Panc1 (cell line): ENCODE results near the gene GOLGA6A. TPM values are rescaled to one million over a fixed set of nuclear protein-coding genes. Genes with fewer than 3 reads are reported as not detected.

Experiments used
- ATAC-seq: fragments of 200-7000 bp; cut with Tn5 transposase; 2 replicates; pipeline ENCODE4 v1.9.1; 2020; ENCODE audit warnings: mild to moderate bottlenecking, moderate library complexity
- BruUV-seq: library from RNA; stranded (reverse); fragments of 400-500 nt; replicated peaks from 2 replicates; lab custom pipeline; 2021; lab: Mats Ljungman, UMichigan
- CTCF ChIA-PET: fragments of 300-600 bp; sonication (Branson Sonifier 250); formaldehyde crosslinking; loops from one replicate; lab custom pipeline; 2022; ENCODE audit warnings: antibody characterized with exemption; lab: Charles Lee
- POLR2A ChIA-PET: fragments of 300-600 bp; sonication (Branson Sonifier 250); formaldehyde crosslinking; loops from one replicate; lab custom pipeline; 2022; ENCODE audit warnings: antibody characterized with exemption; lab: Charles Lee
- DNase-seq: peaks from one replicate; pipeline ENCODE4 v3.0.0-alpha.2; 2010; ENCODE audit warnings: low read depth, low spot score
- H3K27ac ChIP-seq: 2 replicates; pipeline ENCODE4 v1.5.1; 2011; ENCODE audit warnings: mild to moderate bottlenecking, low read length, inconsistent platforms
- H3K27me3 ChIP-seq: fragments of 200-500 bp; sonication (Bioruptor generic); 2 replicates; pipeline ENCODE4 v1.6.0; 2014; ENCODE audit warnings: low read length, inconsistent platforms; ENCODE audit not compliant: control insufficient read depth, insufficient read depth
- H3K36me3 ChIP-seq: fragments of 200-500 bp; sonication (Bioruptor generic); 2 replicates; pipeline ENCODE4 v1.5.1; 2014; ENCODE audit warnings: inconsistent platforms, mild to moderate bottlenecking, low read length, moderate library complexity; ENCODE audit not compliant: control insufficient read depth, insufficient read depth
- H3K4me1 ChIP-seq: 2 replicates; pipeline ENCODE4 v1.5.1; 2011; ENCODE audit warnings: inconsistent platforms, mild to moderate bottlenecking, low read length, moderate library complexity; ENCODE audit not compliant: control insufficient read depth, insufficient read depth
- H3K4me3 ChIP-seq, 2 experiments: 2 replicates each; pipeline ENCODE4 v1.5.1; 2011 to 2012; ENCODE audit warnings: low read depth in 2 of 2, low read length in 2 of 2, mild to moderate bottlenecking in 2 of 2, inconsistent platforms in 1 of 2, moderate library complexity in 1 of 2
- H3K9me3 ChIP-seq: fragments of 200-500 bp; sonication (Bioruptor generic); 2 replicates; pipeline ENCODE4 v1.5.1; 2014; ENCODE audit warnings: low read depth, mild to moderate bottlenecking, inconsistent platforms, low read length, moderate library complexity; ENCODE audit not compliant: control insufficient read depth, insufficient read depth
- POLR2AphosphoS5 ChIP-seq: IDR thresholded peaks from 2 replicates; pipeline ENCODE4 v1.6.1; 2012; ENCODE audit warnings: mild to moderate bottlenecking, low read depth, low read length, moderate library complexity
- REST ChIP-seq, 2 experiments: IDR thresholded peaks; 2 replicates each; pipeline ENCODE4 v1.6.1; 2011 to 2012; ENCODE audit warnings: low read depth in 2 of 2, control low read depth in 1 of 2, low read length in 1 of 2, mild to moderate bottlenecking in 1 of 2, moderate library complexity in 1 of 2; ENCODE audit not compliant: insufficient read depth in 1 of 2
- SIN3A ChIP-seq: IDR thresholded peaks from 2 replicates; pipeline ENCODE4 v1.6.1; 2012; ENCODE audit warnings: low read depth, mild to moderate bottlenecking, low read length, moderate library complexity, borderline replicate concordance; ENCODE audit not compliant: insufficient read depth
- TCF7L2 ChIP-seq: IDR thresholded peaks from 2 replicates; pipeline ENCODE4 v1.6.1; 2011; ENCODE audit warnings: mild to moderate bottlenecking, low read depth, low read length, inconsistent platforms
- in situ Hi-C: cut with HindIII; loops from 2 replicates; pipeline ENCODE4 v1.10.0; 2016; ENCODE audit warnings: low sequenced_read_pairs, low pct_unique_long_range_greater_than_20kb
- intact Hi-C: fragments of 100-400 bp; cut with micrococcal nuclease; formaldehyde crosslinking; loops from one replicate; pipeline ENCODE4 v1.10.0; 2022; ENCODE audit not compliant: unreplicated experiment
- total RNA-seq: library from RNA; stranded (reverse); gene quantifications from one replicate; pipeline ENCODE4 v1.2.1, GENCODE V29; 2021; ENCODE audit not compliant: unreplicated experiment
- TF ChIP-seq, protein P1 (sequence below): fragments of 450-650 bp; IDR thresholded peaks from 2 replicates; pipeline ENCODE4 v1.5.1; 2017; ENCODE audit warnings: mild to moderate bottlenecking

Gene GOLGA6A
- total RNA-seq, 1 experiment from 2014 or later = 0.05 TPM

DNA sequence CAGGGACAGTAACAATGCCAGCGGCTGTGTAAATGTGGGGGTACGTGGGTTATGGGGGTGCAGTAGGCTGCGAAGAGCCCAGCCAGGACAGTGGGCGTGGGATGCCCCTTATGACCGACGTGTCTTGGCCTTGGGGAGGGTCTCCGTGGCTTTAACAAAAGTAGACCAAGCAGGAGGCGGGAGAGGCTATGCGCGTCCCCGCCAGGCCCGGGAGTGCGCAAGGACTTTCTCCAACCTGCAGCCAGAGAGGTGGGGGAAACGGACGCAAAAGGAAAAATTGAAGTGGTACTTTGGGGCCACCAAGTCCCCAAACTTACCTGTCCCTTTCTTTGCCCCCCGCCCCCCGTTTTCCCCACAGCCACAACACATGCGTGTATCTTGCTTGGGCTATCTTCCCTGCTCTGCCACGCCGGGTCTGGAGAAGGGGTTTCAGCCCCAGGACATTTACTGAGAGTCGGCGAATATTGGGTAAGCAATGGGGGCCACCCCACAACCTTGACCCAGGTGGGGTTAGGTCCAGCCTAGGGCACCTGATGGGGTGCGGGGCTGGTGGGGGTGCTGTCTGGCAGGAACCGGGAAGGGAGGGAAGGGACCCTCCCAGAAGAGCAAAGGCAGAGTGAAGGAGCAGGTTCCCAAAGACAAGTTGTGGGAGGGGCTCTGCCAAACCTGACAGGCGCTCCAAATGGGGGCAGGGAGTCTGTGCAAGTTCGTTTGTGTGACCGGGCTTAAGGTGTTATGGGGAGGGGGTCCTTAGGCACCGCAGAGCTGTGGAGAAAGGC is 48.7 kb upstream of the GOLGA6A start:
- intact Hi-C loops = no loop called here

GRCh38 chr15:74130155-74130848 is 48.0 kb upstream of the GOLGA6A start, which contains the start of gene ISLR2:
Gene ISLR2, plus strand, starts transcription at chr15:74130586. Its CDS starts 2,169 bp downstream, at chr15:74132755.
- POLR2A ChIA-PET = no interaction called here
- Histone ChIP-seq H3K36me3 (no peaks in the 10 kb centered on the region), H3K4me1 (peaks cover 14% of the 10 kb centered on the region), H3K9me3 (no peaks in the 10 kb centered on the region), H3K27ac (no peak within 1 kb of the TSS), H3K27me3 (peaks cover 16% of the 10 kb centered on the region; the same call in 1 of the 2 replicates), H3K4me3 (peak within 1 kb of the TSS; percentile 24 to 44)
- intact Hi-C loops (no loop called here), in situ Hi-C loops (no loop called here)
- TF ChIP-seq POLR2AphosphoS5 (no peak), REST (IDR thresholded peaks at IDR 0.05; ENCODE audit: insufficient read depth in 1 of 2, low read depth in 2 of 2, low read length in 1 of 2) (no peak), TCF7L2 (no peak), SIN3A (no peak)
- TF ChIP-seq, protein P1, sequence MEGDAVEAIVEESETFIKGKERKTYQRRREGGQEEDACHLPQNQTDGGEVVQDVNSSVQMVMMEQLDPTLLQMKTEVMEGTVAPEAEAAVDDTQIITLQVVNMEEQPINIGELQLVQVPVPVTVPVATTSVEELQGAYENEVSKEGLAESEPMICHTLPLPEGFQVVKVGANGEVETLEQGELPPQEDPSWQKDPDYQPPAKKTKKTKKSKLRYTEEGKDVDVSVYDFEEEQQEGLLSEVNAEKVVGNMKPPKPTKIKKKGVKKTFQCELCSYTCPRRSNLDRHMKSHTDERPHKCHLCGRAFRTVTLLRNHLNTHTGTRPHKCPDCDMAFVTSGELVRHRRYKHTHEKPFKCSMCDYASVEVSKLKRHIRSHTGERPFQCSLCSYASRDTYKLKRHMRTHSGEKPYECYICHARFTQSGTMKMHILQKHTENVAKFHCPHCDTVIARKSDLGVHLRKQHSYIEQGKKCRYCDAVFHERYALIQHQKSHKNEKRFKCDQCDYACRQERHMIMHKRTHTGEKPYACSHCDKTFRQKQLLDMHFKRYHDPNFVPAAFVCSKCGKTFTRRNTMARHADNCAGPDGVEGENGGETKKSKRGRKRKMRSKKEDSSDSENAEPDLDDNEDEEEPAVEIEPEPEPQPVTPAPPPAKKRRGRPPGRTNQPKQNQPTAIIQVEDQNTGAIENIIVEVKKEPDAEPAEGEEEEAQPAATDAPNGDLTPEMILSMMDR = no peak
- CTCF ChIA-PET = interaction anchor here (1.0 to 3.3 kb wide), 2 partner anchors 77 to 177 kb away, joined by 5 to 53 read pairs; no protein-coding TSS in a partner anchor
- no peak for ATAC-seq
- BruUV-seq = no TSS peak
- no peak for DNase-seq

More for the DNA sequence above, 48.7 kb upstream of the GOLGA6A start:
- in situ Hi-C loops = no loop called here
- no peak overlapping the region for H3K27ac ChIP-seq
- ATAC-seq (no peak), DNase-seq (no peak)
- no peak for TF ChIP-seq TCF7L2
- no peak for TF ChIP-seq REST (IDR thresholded peaks at IDR 0.05; ENCODE audit: insufficient read depth in 1 of 2, low read depth in 2 of 2, low read length in 1 of 2)
- TF ChIP-seq SIN3A = no peak
- no peak for TF ChIP-seq POLR2AphosphoS5
- TF ChIP-seq, protein P1 = no peak
- no peaks in the 10 kb centered on the region for H3K9me3 ChIP-seq
- BruUV-seq = no TSS peak
- ChIA-PET CTCF (interaction anchor here (1.1 kb wide), 1 partner anchor 176 kb away, joined by 3 read pairs; no protein-coding TSS in a partner anchor), POLR2A (no interaction called here)
- H3K4me1 ChIP-seq = peaks cover 14% of the 10 kb centered on the region
- H3K4me3 ChIP-seq = no peak overlapping the region
- H3K36me3 ChIP-seq = no peaks in the 10 kb centered on the region
- H3K27me3 ChIP-seq = peaks cover 16% of the 10 kb centered on the region; the same call in 1 of the 2 replicates
